Rectal smooth muscle tissue (tissue), 1 donor: ENCODE data around the gene SLC16A9.

Experiments
- H3K27ac ChIP-seq: one replicate; pipeline ENCODE4 v1.7.0; 2013; ENCODE audit warnings: low read depth, low read length, inconsistent platforms
- H3K27me3 ChIP-seq: one replicate; pipeline ENCODE4 v1.7.0; 2013; ENCODE audit warnings: low read length; ENCODE audit not compliant: control insufficient read depth, insufficient read depth
- H3K36me3 ChIP-seq: one replicate; pipeline ENCODE4 v1.7.0; 2013; ENCODE audit warnings: low read length; ENCODE audit not compliant: control insufficient read depth, insufficient read depth
- H3K4me1 ChIP-seq: one replicate; pipeline ENCODE4 v1.7.0; 2013; ENCODE audit warnings: low read length; ENCODE audit not compliant: control insufficient read depth, insufficient read depth
- H3K4me3 ChIP-seq: one replicate; pipeline ENCODE4 v1.7.0; 2013; ENCODE audit warnings: low read length
- H3K9ac ChIP-seq: one replicate; pipeline ENCODE4 v1.7.0; 2013; ENCODE audit warnings: low read length

The SLC16A9 gene

GRCh38 chr10:59708816-59709394 lies 745 bp downstream of the SLC16A9 start:
- H3K36me3 ChIP-seq, result no peaks in the 10 kb centered on the region
- H3K4me1 ChIP-seq, result no peaks in the 10 kb centered on the region
- no peak overlapping the region for H3K9ac ChIP-seq
- H3K4me3 ChIP-seq, result peak overlapping the region; percentile 68
- H3K27ac ChIP-seq, result no peak overlapping the region
- H3K27me3 ChIP-seq, result no peaks in the 10 kb centered on the region

GRCh38 chr10:59706851-59707797 lies 2.5 kb downstream of the SLC16A9 start:
- H3K9ac ChIP-seq, result no peak overlapping the region

GRCh38 chr10:59705931-59706330 lies 3.7 kb downstream of the SLC16A9 start:
- Histone ChIP-seq H3K9ac (no peak overlapping the region), H3K36me3 (no peaks in the 10 kb centered on the region), H3K27me3 (no peaks in the 10 kb centered on the region), H3K4me3 (no peak overlapping the region), H3K27ac (no peak overlapping the region), H3K4me1 (no peaks in the 10 kb centered on the region)

More at GRCh38 chr10:59706851-59707797, 2.5 kb downstream of the SLC16A9 start:
- H3K4me3 ChIP-seq, result no peak overlapping the region
- H3K36me3 ChIP-seq, result no peaks in the 10 kb centered on the region
- H3K4me1 ChIP-seq, result no peaks in the 10 kb centered on the region
- no peak overlapping the region for H3K27ac ChIP-seq
- H3K27me3 ChIP-seq, result no peaks in the 10 kb centered on the region

- no peak overlapping the region for H3K4me3 ChIP-seq
Observed at GRCh38 chr10:59704630-59705029, 5.0 kb downstream of the SLC16A9 start.

GRCh38 chr10:59702347-59702746 lies 7.3 kb downstream of the SLC16A9 start:
- Histone ChIP-seq H3K4me1 (no peaks in the 10 kb centered on the region), H3K27me3 (no peaks in the 10 kb centered on the region), H3K27ac (no peak overlapping the region), H3K36me3 (no peaks in the 10 kb centered on the region), H3K9ac (no peak overlapping the region), H3K4me3 (no peak overlapping the region)

More at GRCh38 chr10:59704630-59705029, 5.0 kb downstream of the SLC16A9 start:
- Histone ChIP-seq H3K4me1 (no peaks in the 10 kb centered on the region), H3K36me3 (no peaks in the 10 kb centered on the region), H3K9ac (no peak overlapping the region), H3K27me3 (no peaks in the 10 kb centered on the region), H3K27ac (no peak overlapping the region)

GRCh38 chr10:59700709-59701108 lies 8.9 kb downstream of the SLC16A9 start:
- Histone ChIP-seq H3K27ac (no peak overlapping the region), H3K4me1 (no peaks in the 10 kb centered on the region), H3K36me3 (no peaks in the 10 kb centered on the region), H3K27me3 (no peaks in the 10 kb centered on the region), H3K9ac (no peak overlapping the region), H3K4me3 (no peak overlapping the region)

GRCh38 chr10:59698326-59698725 lies 11.3 kb downstream of the SLC16A9 start:
- H3K27me3 ChIP-seq, result no peaks in the 10 kb centered on the region
- H3K4me1 ChIP-seq, result no peaks in the 10 kb centered on the region
- H3K36me3 ChIP-seq, result no peaks in the 10 kb centered on the region
- H3K9ac ChIP-seq, result no peak overlapping the region
- no peak overlapping the region for H3K27ac ChIP-seq
- H3K4me3 ChIP-seq, result no peak overlapping the region

- Histone ChIP-seq H3K27ac (no peak overlapping the region), H3K9ac (no peak overlapping the region), H3K27me3 (no peaks in the 10 kb centered on the region), H3K4me1 (no peaks in the 10 kb centered on the region), H3K4me3 (no peak overlapping the region), H3K36me3 (no peaks in the 10 kb centered on the region)
Observed at GRCh38 chr10:59695637-59696036, 14.0 kb downstream of the SLC16A9 start.

- H3K4me1 ChIP-seq, result no peaks in the 10 kb centered on the region
- H3K27me3 ChIP-seq, result no peaks in the 10 kb centered on the region
- no peak overlapping the region for H3K4me3 ChIP-seq
- no peaks in the 10 kb centered on the region for H3K36me3 ChIP-seq
- no peak overlapping the region for H3K27ac ChIP-seq
- no peak overlapping the region for H3K9ac ChIP-seq
Observed at GRCh38 chr10:59694936-59695335, 14.7 kb downstream of the SLC16A9 start.

- Histone ChIP-seq H3K27me3 (no peaks in the 10 kb centered on the region), H3K27ac (no peak overlapping the region), H3K9ac (no peak overlapping the region), H3K36me3 (no peaks in the 10 kb centered on the region), H3K4me3 (no peak overlapping the region), H3K4me1 (no peaks in the 10 kb centered on the region)
Observed at GRCh38 chr10:59692113-59692512, 17.5 kb downstream of the SLC16A9 start.

GRCh38 chr10:59688921-59689351 lies 20.7 kb downstream of the SLC16A9 start:
- Histone ChIP-seq H3K27me3 (no peaks in the 10 kb centered on the region), H3K4me1 (no peaks in the 10 kb centered on the region), H3K9ac (no peak overlapping the region), H3K4me3 (no peak overlapping the region), H3K36me3 (no peaks in the 10 kb centered on the region), H3K27ac (no peak overlapping the region)

GRCh38 chr10:59687657-59688056 lies 22.0 kb downstream of the SLC16A9 start:
- Histone ChIP-seq H3K4me3 (no peak overlapping the region), H3K9ac (no peak overlapping the region), H3K27ac (no peak overlapping the region)

More at GRCh38 chr10:59687657-59688056, 22.0 kb downstream of the SLC16A9 start:
- Histone ChIP-seq H3K27me3 (no peaks in the 10 kb centered on the region), H3K4me1 (no peaks in the 10 kb centered on the region), H3K36me3 (no peaks in the 10 kb centered on the region)
